ENCODE measurements around the gene GNPDA2.
"Not testable (repeated sequence)": the region's sequence is repeated elsewhere in the genome, so short reads cannot be mapped to it uniquely, and the experiment has no call there.

The GNPDA2 gene

DNA sequence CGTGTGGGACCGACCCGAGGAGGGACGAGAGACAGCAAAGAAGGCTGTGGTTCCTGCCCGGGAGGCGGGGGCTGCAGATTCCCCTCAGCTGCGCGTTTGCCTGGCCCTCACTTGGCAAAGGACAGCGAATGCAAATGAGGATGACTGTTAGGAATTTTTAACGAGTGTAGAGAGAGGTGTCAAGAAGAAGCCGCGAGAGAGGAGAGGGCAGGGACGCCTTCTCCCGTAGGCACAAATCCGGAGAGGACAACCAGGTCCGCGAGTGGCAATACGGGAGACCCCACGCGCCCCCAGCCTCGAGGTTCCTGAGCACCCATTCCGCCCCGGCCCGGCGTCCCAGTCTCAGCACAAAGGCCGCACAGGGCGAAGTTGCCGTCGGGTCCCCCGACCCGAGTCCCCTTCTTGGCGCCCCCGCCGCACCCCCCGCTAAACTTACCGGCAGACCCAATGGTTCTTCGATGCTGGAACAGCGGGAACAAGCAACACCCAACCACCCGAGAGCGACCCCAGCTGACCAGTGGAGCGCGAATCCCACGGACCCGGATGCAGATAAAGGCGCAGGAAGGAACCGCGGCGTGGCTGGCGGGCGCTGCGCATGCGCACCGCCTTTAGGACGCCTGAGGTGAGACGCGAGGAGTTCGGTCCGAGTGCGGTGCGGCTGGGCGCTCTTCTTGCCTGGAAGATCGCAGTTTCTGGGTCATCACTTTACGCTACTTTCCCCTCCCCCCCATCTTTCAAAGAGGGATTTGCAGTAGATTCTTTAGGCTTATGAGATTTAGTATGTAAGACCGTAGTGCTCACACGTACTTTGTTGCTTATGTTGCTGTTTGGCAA, at the start of gene GNPDA2:
Gene GNPDA2 (minus strand): TSS at position 519 of the 834 bp plus-strand sequence. CDS start 4,349 bp downstream, outside the sequence.
- Mint-ChIP-seq H3K4me1 (ENCODE audit: low read depth) (peaks cover 24% of the 10 kb centered on the region), H3K27me3 (ENCODE audit: low read depth) (peaks cover 7% of the 10 kb centered on the region), H3K4me3 (peak within 1 kb of the TSS; percentile 86), H3K9me3 (no peaks in the 10 kb centered on the region), H3K36me3 (ENCODE audit: low read depth) (peaks cover 2% of the 10 kb centered on the region), H3K27ac (peak within 1 kb of the TSS; percentile 86)
- DNase-seq (ENCODE audit: low spot score) = peak; percentile 80

DNA sequence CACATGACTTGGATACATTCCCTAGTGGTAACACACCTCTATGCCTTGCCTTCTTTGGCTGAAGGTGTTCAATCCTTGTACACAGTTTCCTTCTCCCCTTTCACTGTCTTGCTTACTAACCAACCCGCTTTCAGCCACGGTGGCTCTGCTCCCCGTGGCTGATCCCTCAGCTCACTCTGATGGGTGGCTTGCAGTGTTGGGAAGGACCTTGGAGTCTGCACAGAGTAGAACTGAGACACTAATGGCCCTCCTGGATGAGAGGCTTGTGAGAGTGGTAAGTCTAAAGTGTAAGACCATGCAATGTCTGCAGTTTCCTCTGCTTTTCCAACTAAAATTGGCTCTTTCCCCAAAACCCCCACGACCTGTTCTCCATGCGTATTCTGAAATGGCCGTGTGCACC, 46.0 kb upstream of the GNPDA2 start:
- Mint-ChIP-seq H3K4me3 (no peak overlapping the region), H3K27me3 (ENCODE audit: low read depth) (no peaks in the 10 kb centered on the region), H3K36me3 (ENCODE audit: low read depth) (no peaks in the 10 kb centered on the region), H3K4me1 (ENCODE audit: low read depth) (no peaks in the 10 kb centered on the region), H3K27ac (no peak overlapping the region), H3K9me3 (peaks cover 7% of the 10 kb centered on the region)
- no peak for DNase-seq (ENCODE audit: low spot score)

DNA sequence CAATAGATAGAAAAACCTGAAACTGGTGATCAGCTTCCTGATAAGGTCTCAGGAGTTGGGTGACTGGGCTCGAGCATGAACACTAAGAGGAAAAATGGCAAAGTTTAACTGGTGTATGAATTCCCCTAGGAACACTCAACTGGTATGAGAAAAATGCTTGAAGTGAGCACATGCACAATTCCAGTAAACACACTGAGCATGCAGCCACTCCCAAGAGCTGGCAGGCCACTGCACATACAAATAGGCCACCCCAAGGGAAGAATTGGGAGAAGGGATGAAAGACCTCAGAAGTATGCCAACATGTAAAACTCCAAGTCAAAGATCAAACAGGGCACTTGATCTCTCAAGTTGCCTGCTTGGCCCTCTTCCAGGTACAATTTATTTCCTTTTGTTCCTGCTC, 45.4 kb upstream of the GNPDA2 start:
- Mint-ChIP-seq H3K27me3 (ENCODE audit: low read depth) (no peaks in the 10 kb centered on the region), H3K4me3 (no peak overlapping the region), H3K27ac (no peak overlapping the region), H3K36me3 (ENCODE audit: low read depth) (no peaks in the 10 kb centered on the region), H3K4me1 (ENCODE audit: low read depth) (no peaks in the 10 kb centered on the region), H3K9me3 (peaks cover 7% of the 10 kb centered on the region)
- no peak for DNase-seq (ENCODE audit: low spot score)

DNA sequence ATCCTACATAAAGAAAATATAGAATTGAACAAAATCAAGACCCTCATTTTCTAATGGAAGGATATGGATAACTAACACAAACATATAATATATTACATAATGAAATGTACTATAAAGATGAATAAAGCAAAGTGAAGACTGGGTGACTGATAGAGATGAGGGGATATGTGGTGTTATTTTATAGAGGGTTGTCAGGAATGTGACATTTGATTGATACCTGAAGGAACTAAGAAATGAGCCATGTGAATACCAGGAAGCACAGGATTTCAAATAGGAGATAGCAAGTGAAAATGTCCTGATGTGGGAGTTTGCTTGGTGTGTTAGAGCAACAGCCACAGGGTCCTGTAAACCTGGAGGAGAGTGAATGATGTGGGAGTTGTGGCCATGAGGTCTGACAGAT, 40.1 kb upstream of the GNPDA2 start:
- no peaks in the 10 kb centered on the region for H3K27me3 Mint-ChIP-seq (ENCODE audit: low read depth)
- H3K36me3 Mint-ChIP-seq (ENCODE audit: low read depth) = no peaks in the 10 kb centered on the region
- H3K27ac Mint-ChIP-seq = no peak overlapping the region
- no peak for DNase-seq (ENCODE audit: low spot score)
- no peaks in the 10 kb centered on the region for H3K9me3 Mint-ChIP-seq
- no peaks in the 10 kb centered on the region for H3K4me1 Mint-ChIP-seq (ENCODE audit: low read depth)
- no peak overlapping the region for H3K4me3 Mint-ChIP-seq

DNA sequence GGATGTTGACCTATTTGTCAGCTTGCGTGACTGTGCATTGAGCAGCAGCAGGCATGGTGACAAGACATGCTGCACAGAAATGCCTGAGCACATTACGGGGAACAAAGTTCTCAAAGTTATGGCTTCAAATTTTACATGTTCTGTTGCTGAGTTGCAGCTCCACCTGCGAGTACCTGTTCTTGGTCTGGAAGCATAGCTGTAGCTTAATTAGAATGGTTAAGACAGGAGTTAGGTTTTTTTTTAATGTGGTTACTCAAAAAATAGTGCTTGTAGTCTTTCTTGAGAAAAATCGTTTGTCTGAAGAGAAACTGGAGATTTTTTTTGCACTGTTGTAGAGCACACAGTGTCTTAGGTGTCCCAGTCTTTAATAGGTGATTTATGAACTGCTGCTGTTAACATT, 38.8 kb upstream of the GNPDA2 start:
- no peak for DNase-seq (ENCODE audit: low spot score)
- H3K27me3 Mint-ChIP-seq (ENCODE audit: low read depth) = peaks cover 2% of the 10 kb centered on the region
- no peaks in the 10 kb centered on the region for H3K4me1 Mint-ChIP-seq (ENCODE audit: low read depth)
- H3K36me3 Mint-ChIP-seq (ENCODE audit: low read depth) = no peaks in the 10 kb centered on the region
- H3K27ac Mint-ChIP-seq = no peak overlapping the region
- no peak overlapping the region for H3K4me3 Mint-ChIP-seq
- H3K9me3 Mint-ChIP-seq = no peaks in the 10 kb centered on the region

DNA sequence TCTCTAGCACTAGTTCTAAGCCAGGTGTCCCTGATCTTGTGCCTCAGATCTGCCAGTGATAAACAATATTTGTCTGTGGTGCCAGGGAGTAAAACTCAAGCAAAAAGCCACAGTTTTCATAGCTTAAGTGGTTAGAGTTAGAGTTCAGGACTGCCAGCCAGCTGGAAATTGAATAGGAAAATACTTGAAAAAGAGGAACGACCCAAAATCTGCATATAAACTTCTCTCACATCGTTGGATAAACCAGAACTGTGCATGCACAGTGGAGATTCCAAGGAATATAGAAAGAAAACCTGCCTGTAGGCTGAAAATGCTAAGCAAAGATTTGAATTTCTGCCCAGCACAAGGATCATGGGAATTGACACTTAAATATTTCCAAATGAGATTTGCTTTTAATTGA, 35.0 kb upstream of the GNPDA2 start:
- H3K4me3 Mint-ChIP-seq = no peak overlapping the region
- H3K36me3 Mint-ChIP-seq (ENCODE audit: low read depth) = no peaks in the 10 kb centered on the region
- no peaks in the 10 kb centered on the region for H3K9me3 Mint-ChIP-seq
- no peak for DNase-seq (ENCODE audit: low spot score)
- no peaks in the 10 kb centered on the region for H3K4me1 Mint-ChIP-seq (ENCODE audit: low read depth)
- H3K27ac Mint-ChIP-seq = no peak overlapping the region
- peaks cover 2% of the 10 kb centered on the region for H3K27me3 Mint-ChIP-seq (ENCODE audit: low read depth)

DNA sequence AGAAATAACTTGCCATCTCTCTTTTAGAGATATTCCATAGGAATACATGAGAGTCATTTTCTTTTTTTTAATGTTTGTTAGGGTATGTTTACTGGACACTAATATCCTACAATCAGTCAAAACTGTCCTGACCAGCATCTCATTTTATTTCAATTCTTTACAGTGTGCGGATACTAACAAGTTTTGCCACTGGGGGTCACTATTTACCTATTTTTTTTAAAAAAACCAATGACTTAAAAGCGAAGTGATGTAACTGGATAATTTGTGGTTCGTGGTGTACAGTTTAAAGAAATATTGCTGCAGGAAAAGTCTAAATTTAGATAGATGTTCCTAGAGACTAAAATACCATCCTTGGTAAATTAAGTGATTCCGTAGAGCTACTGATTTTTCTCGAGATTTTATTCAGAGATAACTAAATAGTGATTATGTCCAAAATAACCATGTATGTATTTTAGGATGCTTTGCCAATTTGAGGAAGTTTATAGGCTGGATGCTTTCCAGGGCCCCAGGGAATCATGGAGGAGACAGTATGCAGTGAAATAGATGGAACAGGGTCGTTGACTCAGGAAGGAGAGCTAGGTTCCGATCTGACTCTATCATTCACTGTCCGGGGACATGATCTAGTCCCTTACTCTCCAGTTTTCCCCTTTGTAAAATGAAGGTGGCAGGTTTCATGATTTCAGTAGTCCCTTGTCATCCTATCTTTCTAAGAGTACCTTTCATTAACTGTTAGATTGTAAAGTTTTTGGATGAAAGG, 34.0 kb upstream of the GNPDA2 start:
- no peak overlapping the region for H3K4me3 Mint-ChIP-seq
- H3K27me3 Mint-ChIP-seq (ENCODE audit: low read depth) = peaks cover 2% of the 10 kb centered on the region
- DNase-seq (ENCODE audit: low spot score) = no peak
- H3K36me3 Mint-ChIP-seq (ENCODE audit: low read depth) = no peaks in the 10 kb centered on the region
- no peak overlapping the region for H3K27ac Mint-ChIP-seq
- no peaks in the 10 kb centered on the region for H3K4me1 Mint-ChIP-seq (ENCODE audit: low read depth)
- no peaks in the 10 kb centered on the region for H3K9me3 Mint-ChIP-seq

DNA sequence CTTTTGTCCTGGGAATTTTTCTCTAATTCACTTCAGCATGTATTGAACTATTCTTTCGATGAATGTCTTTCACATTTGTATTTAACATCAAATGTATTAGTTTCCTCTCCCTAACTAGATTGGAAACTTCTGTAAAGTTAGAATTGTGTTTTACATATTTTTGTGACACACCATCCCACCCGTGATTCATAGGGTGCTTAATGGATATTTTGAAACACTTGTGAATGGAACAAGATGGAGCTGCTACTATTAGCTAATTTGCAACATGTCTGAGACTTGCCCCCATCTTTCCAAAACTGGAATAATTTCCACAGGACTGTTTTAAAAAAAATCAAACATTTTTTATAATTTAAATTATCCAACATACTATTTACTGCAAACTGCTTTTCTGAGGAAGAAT, 30.2 kb upstream of the GNPDA2 start:
- Mint-ChIP-seq H3K27ac (no peak overlapping the region), H3K4me3 (no peak overlapping the region), H3K9me3 (no peaks in the 10 kb centered on the region), H3K27me3 (ENCODE audit: low read depth) (peaks cover 2% of the 10 kb centered on the region), H3K36me3 (ENCODE audit: low read depth) (no peaks in the 10 kb centered on the region), H3K4me1 (ENCODE audit: low read depth) (no peaks in the 10 kb centered on the region)
- DNase-seq (ENCODE audit: low spot score) = no peak

DNA sequence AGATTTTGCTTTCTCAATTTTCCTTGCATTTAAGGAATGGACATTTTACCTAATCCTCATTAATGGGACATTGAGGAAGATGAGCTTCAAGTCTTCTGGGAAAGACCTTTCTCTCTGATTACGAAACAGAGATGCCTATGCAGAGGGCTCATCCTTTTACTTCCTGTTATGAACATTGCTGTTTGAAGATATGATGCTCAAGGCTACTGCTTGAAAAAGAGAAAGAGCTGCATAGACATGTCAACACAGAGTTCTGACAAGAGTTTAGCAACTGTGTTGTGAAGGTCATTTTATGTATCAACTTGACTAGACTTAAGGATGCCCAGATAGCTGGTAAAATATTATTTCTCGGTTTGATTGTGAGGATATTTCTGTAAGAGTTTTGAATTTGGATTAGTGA, 13.8 kb upstream of the GNPDA2 start:
- H3K36me3 Mint-ChIP-seq (ENCODE audit: low read depth) = no peaks in the 10 kb centered on the region
- peaks cover 9% of the 10 kb centered on the region for H3K27me3 Mint-ChIP-seq (ENCODE audit: low read depth)
- no peaks in the 10 kb centered on the region for H3K9me3 Mint-ChIP-seq
- no peaks in the 10 kb centered on the region for H3K4me1 Mint-ChIP-seq (ENCODE audit: low read depth)
- no peak overlapping the region for H3K27ac Mint-ChIP-seq
- H3K4me3 Mint-ChIP-seq = no peak overlapping the region
- DNase-seq (ENCODE audit: low spot score) = no peak

DNA sequence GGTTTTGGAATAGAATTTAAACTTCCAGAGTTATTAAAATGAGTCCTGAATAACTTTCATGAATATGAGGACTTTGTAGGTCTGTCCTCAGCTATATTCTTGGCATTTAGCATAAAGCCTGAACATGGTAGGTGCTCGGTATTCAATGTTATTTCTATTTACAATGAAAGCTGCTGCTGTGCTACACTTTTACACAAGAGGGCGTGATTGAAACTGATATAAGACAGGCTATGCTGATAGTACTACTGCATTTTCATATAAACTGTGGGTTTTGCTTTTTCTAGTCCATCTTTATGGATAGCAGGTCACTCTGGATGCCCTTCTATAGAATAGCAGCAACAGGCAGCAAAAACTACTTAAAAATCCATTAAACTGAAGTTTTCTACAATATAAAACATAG, 12.3 kb upstream of the GNPDA2 start:
- H3K36me3 Mint-ChIP-seq (ENCODE audit: low read depth) = no peaks in the 10 kb centered on the region
- DNase-seq (ENCODE audit: low spot score) = no peak
- no peak overlapping the region for H3K27ac Mint-ChIP-seq
- H3K27me3 Mint-ChIP-seq (ENCODE audit: low read depth) = peaks cover 11% of the 10 kb centered on the region
- no peaks in the 10 kb centered on the region for H3K9me3 Mint-ChIP-seq
- H3K4me3 Mint-ChIP-seq = no peak overlapping the region
- H3K4me1 Mint-ChIP-seq (ENCODE audit: low read depth) = no peaks in the 10 kb centered on the region

DNA sequence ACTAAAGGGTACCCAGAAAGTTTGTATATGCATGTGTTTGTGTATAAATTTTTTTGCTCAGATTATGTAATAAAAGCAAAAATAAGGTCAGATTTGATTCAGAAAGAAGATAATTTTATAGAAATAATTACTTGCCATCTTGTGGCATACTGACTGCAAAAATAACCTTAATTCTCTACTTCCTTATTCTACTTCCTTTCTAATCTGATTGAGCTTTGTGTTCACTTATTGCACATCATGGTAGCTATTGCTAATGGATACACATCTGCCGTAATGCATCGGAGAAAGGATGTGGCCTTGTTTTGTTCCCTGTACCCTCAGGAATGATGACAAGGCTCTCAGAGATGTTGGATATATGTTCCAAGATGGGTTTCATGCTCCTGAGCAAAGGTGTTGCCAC, 10.5 kb upstream of the GNPDA2 start:
- DNase-seq (ENCODE audit: low spot score) = no peak
- Mint-ChIP-seq H3K9me3 (no peaks in the 10 kb centered on the region), H3K36me3 (ENCODE audit: low read depth) (no peaks in the 10 kb centered on the region), H3K4me1 (ENCODE audit: low read depth) (no peaks in the 10 kb centered on the region), H3K27me3 (ENCODE audit: low read depth) (peaks cover 19% of the 10 kb centered on the region), H3K4me3 (no peak overlapping the region), H3K27ac (no peak overlapping the region)

DNA sequence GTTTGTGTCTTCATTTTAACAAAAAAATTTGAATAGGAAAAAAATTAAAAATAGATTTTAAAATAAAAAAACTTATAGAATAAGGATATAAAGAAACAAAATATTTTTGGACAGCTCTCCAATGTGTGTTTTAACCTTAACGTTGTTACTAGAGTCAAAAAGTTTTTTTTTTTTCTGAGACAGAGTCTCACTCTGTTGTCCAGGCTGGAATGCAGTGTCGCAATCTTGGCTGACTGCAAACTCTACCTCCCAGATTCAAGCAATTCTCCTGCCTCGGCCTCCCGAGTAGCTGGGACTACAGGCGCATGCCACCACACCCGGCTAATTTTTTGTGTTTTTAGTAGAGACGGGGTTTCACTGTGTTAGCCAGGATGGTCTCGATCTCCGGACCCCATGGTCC, 2.3 kb upstream of the GNPDA2 start:
- not testable (repeated sequence) for H3K36me3 Mint-ChIP-seq (ENCODE audit: low read depth); H3K27ac Mint-ChIP-seq; H3K4me3 Mint-ChIP-seq; H3K9me3 Mint-ChIP-seq; DNase-seq (ENCODE audit: low spot score)
- Mint-ChIP-seq H3K27me3 (ENCODE audit: low read depth) (peaks cover 15% of the 10 kb centered on the region), H3K4me1 (ENCODE audit: low read depth) (peaks cover 17% of the 10 kb centered on the region)

DNA sequence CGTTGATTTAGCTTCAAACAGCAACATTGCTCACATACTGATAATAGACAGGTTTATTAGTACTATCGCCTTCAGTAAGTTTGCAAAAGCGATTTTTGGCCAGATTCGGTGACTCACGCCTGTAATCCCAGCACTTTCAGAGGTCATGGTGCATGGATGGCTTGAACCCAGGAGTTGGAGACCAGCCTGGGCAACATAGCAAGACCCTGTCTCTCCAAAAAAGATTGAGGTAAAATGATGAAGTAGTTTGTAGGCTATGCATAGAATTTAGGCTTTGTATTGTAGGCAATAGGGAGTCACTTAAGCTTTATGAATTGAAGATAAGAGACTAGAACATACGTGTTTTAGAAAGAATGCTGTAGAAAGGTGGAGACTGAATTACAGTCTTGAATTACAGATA, 1.1 kb upstream of the GNPDA2 start:
- Mint-ChIP-seq H3K4me3 (peak overlapping the region; percentile 86), H3K4me1 (ENCODE audit: low read depth) (peaks cover 24% of the 10 kb centered on the region), H3K36me3 (ENCODE audit: low read depth) (peaks cover 2% of the 10 kb centered on the region), H3K9me3 (no peaks in the 10 kb centered on the region), H3K27me3 (ENCODE audit: low read depth) (peaks cover 10% of the 10 kb centered on the region), H3K27ac (no peak overlapping the region)
- no peak for DNase-seq (ENCODE audit: low spot score)

DNA sequence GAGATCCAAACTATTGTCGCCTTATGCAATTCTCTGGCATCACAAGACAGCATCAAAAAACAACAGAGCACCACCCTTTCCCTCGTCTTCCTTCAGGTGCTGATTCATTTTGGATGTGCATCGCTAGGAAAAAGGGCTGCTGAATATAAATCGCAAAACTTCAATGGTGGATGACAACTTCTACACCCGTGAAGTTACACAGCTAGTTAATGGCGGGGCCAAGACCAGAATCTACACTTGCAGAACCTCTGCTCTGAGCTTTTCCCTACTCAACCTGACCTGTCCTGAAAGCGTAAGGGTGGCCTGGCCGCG, 674 bp downstream of the GNPDA2 start:
- Mint-ChIP-seq H3K27me3 (ENCODE audit: low read depth) (peaks cover 7% of the 10 kb centered on the region), H3K9me3 (no peaks in the 10 kb centered on the region), H3K27ac (peak overlapping the region; percentile 86), H3K36me3 (ENCODE audit: low read depth) (peaks cover 2% of the 10 kb centered on the region), H3K4me1 (ENCODE audit: low read depth) (peaks cover 24% of the 10 kb centered on the region), H3K4me3 (peak overlapping the region; percentile 86)
- no peak for DNase-seq (ENCODE audit: low spot score)
